AG04450 (cell line): ENCODE measurements around the gene TMEM161B. TPM values are rescaled to one million over a fixed set of nuclear protein-coding genes. Genes with fewer than 3 reads are reported as not detected.

ENCODE experiments used
- CTCF ChIA-PET: fragments of 300-600, 350-600 bp; formaldehyde crosslinking; extraction: SDS; loops from one replicate; lab custom pipeline; 2022; ENCODE audit warnings: antibody characterized with exemption, inconsistent platforms; lab: Charles Lee
- POLR2A ChIA-PET: fragments of 350-600 bp; formaldehyde crosslinking; extraction: SDS; loops from one replicate; lab custom pipeline; 2021; ENCODE audit warnings: antibody characterized with exemption, inconsistent platforms; lab: Yijun Ruan, JAX
- DNase-seq: peaks from one replicate; pipeline ENCODE4 v3.0.0-alpha.2; 2011; ENCODE audit warnings: low read depth, low spot score
- H3K27ac ChIP-seq: one replicate; pipeline ENCODE4 v1.5.1; 2012; ENCODE audit warnings: low read depth, low read length, control low read depth
- H3K27me3 ChIP-seq: one replicate; pipeline ENCODE4 v1.6.0; 2012; ENCODE audit warnings: low read length; ENCODE audit not compliant: control insufficient read depth, insufficient read depth
- H3K4me3 ChIP-seq: 2 replicates; pipeline ENCODE4 v1.5.1; 2011; ENCODE audit warnings: mild to moderate bottlenecking, low read depth, low read length, control low read depth
- H3K9me3 ChIP-seq: 2 replicates; pipeline ENCODE4 v1.5.1; 2012; ENCODE audit warnings: low read length; ENCODE audit not compliant: control insufficient read depth, insufficient read depth
- CTCF ChIP-seq: IDR thresholded peaks from 2 replicates; pipeline ENCODE4 v1.5.1; 2011; ENCODE audit warnings: low read depth, low read length, control low read depth, inconsistent platforms
- polyA plus RNA-seq: library from polyadenylated mRNA; depleted of rRNA; stranded (reverse); fragments of >200 nt; gene quantifications from 2 replicates; pipeline ENCODE4 v1.2.3, GENCODE V29; 2011

The TMEM161B gene
- polyA plus RNA-seq, 1 experiment: 14.4 TPM

- no peak overlapping the region for H3K4me3 ChIP-seq
- no peaks in the 10 kb centered on the region for H3K27me3 ChIP-seq
- no peak for DNase-seq
- H3K9me3 ChIP-seq: no peaks in the 10 kb centered on the region
- H3K27ac ChIP-seq: no peak overlapping the region
- ChIA-PET CTCF (no interaction called here), POLR2A (no interaction called here)
- TF ChIP-seq CTCF: no peak
These were observed 110.6 kb downstream of the TMEM161B start for GRCh38 chr5:88158056-88158455.

- no peak for TF ChIP-seq CTCF
- no peak for DNase-seq
- ChIA-PET POLR2A (no interaction called here), CTCF (interaction anchor here (1.1 kb wide), 1 partner anchor 526 kb away, joined by 3 read pairs; no protein-coding TSS in a partner anchor)
- no peaks in the 10 kb centered on the region for H3K27me3 ChIP-seq
- H3K4me3 ChIP-seq: no peak overlapping the region
- no peaks in the 10 kb centered on the region for H3K9me3 ChIP-seq
- no peak overlapping the region for H3K27ac ChIP-seq
These were observed 113.8 kb downstream of the TMEM161B start for GRCh38 chr5:88154891-88155290.

GRCh38 chr5:88150747-88151146 lies 117.9 kb downstream of the TMEM161B start:
- H3K27me3 ChIP-seq: peaks cover 6% of the 10 kb centered on the region
- H3K9me3 ChIP-seq: no peaks in the 10 kb centered on the region
- TF ChIP-seq CTCF: no peak
- H3K4me3 ChIP-seq: no peak overlapping the region
- POLR2A ChIA-PET: no interaction called here
- no peak for DNase-seq
- H3K27ac ChIP-seq: no peak overlapping the region
- CTCF ChIA-PET: no interaction called here

- TF ChIP-seq CTCF: 0 out of 2 replicates have a peak, but pooled peaks have one; percentile 3
- CTCF ChIA-PET: interaction anchor here (1.1 kb wide), 1 partner anchor 535 kb away, joined by 3 read pairs; no protein-coding TSS in a partner anchor
- no peak for DNase-seq
- Histone ChIP-seq H3K4me3 (no peak overlapping the region), H3K9me3 (peaks cover 3% of the 10 kb centered on the region; the same call in 1 of the 2 replicates), H3K27ac (no peak overlapping the region), H3K27me3 (peaks cover 47% of the 10 kb centered on the region)
- POLR2A ChIA-PET: no interaction called here
These were observed 122.8 kb downstream of the TMEM161B start for GRCh38 chr5:88145611-88146467.

GRCh38 chr5:88145221-88145610 lies 123.4 kb downstream of the TMEM161B start:
- DNase-seq: no peak
- ChIA-PET CTCF (no interaction called here), POLR2A (no interaction called here)
- Histone ChIP-seq H3K9me3 (peaks cover 3% of the 10 kb centered on the region; the same call in 1 of the 2 replicates), H3K27ac (no peak overlapping the region), H3K27me3 (peaks cover 47% of the 10 kb centered on the region), H3K4me3 (no peak overlapping the region)
- TF ChIP-seq CTCF: no peak
